ENCODE measurements around the gene CAPN13.

The CAPN13 gene

GRCh38 chr2:30721668-30722647 lies 85.3 kb downstream of the CAPN13 start:
- DNase-seq: no peak

GRCh38 chr2:30721241-30721640 lies 86.0 kb downstream of the CAPN13 start:
- DNase-seq: no peak

GRCh38 chr2:30717081-30717650 lies 90.1 kb downstream of the CAPN13 start:
- DNase-seq: no peak

GRCh38 chr2:30716123-30716900 lies 90.9 kb downstream of the CAPN13 start:
- no peak for DNase-seq

GRCh38 chr2:30714811-30715709 lies 92.2 kb downstream of the CAPN13 start:
- no peak for DNase-seq

- DNase-seq: no peak
These were observed 93.5 kb downstream of the CAPN13 start for GRCh38 chr2:30713698-30714097.

- DNase-seq: peak; percentile 71
These were observed 95.6 kb downstream of the CAPN13 start for GRCh38 chr2:30711646-30712085.

- no peak for DNase-seq
These were observed 96.8 kb downstream of the CAPN13 start for GRCh38 chr2:30710461-30710860.

- no peak for DNase-seq
These were observed 97.2 kb downstream of the CAPN13 start for GRCh38 chr2:30710016-30710415.

GRCh38 chr2:30709516-30709915 lies 97.7 kb downstream of the CAPN13 start:
- DNase-seq: no peak

GRCh38 chr2:30708491-30709290 lies 98.6 kb downstream of the CAPN13 start:
- no peak for DNase-seq

GRCh38 chr2:30707304-30707903 lies 99.8 kb downstream of the CAPN13 start:
- no peak for DNase-seq

GRCh38 chr2:30706534-30707303 lies 100.5 kb downstream of the CAPN13 start:
- peak; percentile 45 for DNase-seq

- DNase-seq: no peak
These were observed 101.3 kb downstream of the CAPN13 start for GRCh38 chr2:30705711-30706533.

GRCh38 chr2:30705056-30705455 lies 102.2 kb downstream of the CAPN13 start:
- DNase-seq: no peak

GRCh38 chr2:30704309-30705020 lies 102.8 kb downstream of the CAPN13 start:
- no peak for DNase-seq

- DNase-seq: no peak
These were observed 104.6 kb downstream of the CAPN13 start for GRCh38 chr2:30702694-30703093.

- DNase-seq: no peak
These were observed 105.5 kb downstream of the CAPN13 start for GRCh38 chr2:30701782-30702181.

Data from activated effector memory CD4-positive, alpha-beta T cell treated with Interleukin-2 at 50 U/mL for 16 hours (primary cell).